Epithelial cell of esophagus (primary cell): ENCODE results near the gene PEX12.
"Not testable (repeated sequence)": the region's sequence is repeated elsewhere in the genome, so short reads cannot be mapped to it uniquely, and the experiment has no call there.

Experiments used
- DNase-seq: peaks from one replicate; pipeline ENCODE4 v3.0.0; 2010; ENCODE audit warnings: low read depth
- H3K4me3 ChIP-seq: 2 replicates; pipeline ENCODE4 v1.5.1; 2011; ENCODE audit warnings: mild to moderate bottlenecking, low read length, control low read depth
- TF ChIP-seq, protein P1 (sequence below): IDR thresholded peaks from 2 replicates; pipeline ENCODE4 v1.5.1; 2011; ENCODE audit warnings: low read depth, mild to moderate bottlenecking, low read length, control low read depth, inconsistent platforms; ENCODE audit not compliant: insufficient read depth; ENCODE audit errors: missing control alignments

PEX12 gene

DNA sequence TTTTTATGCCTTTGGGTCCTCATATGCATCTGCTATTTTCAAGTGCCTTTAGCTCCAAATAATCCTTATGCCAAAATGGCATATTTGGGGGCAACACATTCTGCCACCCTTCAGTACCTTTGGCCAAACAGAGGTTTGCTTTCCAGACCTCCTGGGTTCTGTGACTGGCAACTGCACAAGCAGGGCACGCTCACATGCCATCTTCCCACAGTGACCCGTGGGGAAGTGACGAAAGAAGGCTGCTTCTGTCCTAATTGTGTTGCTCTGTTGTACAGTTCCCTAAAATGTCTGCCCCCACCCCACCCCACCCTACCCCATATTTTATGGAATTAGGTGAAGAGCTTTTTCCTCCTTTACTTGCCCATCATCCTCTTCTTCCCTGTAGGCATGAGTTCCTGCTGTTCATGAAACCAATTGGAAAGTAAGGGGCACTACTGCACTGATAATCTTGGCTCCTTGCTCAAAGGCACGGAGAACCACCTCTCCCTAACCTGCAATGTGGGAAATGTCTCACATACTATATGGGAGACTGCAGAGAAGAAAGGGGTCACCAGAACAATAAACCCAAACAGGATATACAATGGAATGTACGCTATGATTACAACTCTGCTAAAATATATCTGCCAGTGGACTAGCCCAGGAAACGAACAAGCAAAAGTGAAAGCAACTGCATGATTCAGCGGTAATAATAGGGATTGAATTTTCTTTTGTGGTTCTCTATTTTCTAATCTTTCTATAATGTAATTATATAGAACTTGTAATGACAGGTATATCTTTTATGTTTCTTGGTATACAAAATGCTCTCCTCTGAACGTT is 37.6 kb downstream of the PEX12 start:
- H3K4me3 ChIP-seq, result no peak overlapping the region
- peak; percentile 18 for DNase-seq
- TF ChIP-seq, protein P1, sequence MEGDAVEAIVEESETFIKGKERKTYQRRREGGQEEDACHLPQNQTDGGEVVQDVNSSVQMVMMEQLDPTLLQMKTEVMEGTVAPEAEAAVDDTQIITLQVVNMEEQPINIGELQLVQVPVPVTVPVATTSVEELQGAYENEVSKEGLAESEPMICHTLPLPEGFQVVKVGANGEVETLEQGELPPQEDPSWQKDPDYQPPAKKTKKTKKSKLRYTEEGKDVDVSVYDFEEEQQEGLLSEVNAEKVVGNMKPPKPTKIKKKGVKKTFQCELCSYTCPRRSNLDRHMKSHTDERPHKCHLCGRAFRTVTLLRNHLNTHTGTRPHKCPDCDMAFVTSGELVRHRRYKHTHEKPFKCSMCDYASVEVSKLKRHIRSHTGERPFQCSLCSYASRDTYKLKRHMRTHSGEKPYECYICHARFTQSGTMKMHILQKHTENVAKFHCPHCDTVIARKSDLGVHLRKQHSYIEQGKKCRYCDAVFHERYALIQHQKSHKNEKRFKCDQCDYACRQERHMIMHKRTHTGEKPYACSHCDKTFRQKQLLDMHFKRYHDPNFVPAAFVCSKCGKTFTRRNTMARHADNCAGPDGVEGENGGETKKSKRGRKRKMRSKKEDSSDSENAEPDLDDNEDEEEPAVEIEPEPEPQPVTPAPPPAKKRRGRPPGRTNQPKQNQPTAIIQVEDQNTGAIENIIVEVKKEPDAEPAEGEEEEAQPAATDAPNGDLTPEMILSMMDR, result no peak

DNA sequence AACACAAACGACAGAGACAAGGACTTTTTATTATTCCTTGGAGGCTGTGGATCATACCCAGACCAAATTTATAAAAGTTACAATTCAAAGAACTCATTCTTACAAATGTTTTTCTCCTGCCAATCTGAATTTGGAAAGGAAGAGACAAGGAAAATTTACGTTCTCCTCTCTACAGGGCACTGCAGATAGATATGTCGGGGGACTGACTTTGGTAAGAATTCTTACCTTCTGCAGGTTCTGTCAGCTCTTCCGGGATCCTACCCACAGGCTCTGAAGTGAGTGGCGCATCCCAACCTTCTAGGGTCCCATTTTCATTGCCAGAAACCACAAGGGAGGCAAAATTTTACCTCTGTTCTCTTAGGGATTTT is 38.7 kb downstream of the PEX12 start:
- DNase-seq, result no peak
- TF ChIP-seq, protein P1, result no peak
- no peak overlapping the region for H3K4me3 ChIP-seq

DNA sequence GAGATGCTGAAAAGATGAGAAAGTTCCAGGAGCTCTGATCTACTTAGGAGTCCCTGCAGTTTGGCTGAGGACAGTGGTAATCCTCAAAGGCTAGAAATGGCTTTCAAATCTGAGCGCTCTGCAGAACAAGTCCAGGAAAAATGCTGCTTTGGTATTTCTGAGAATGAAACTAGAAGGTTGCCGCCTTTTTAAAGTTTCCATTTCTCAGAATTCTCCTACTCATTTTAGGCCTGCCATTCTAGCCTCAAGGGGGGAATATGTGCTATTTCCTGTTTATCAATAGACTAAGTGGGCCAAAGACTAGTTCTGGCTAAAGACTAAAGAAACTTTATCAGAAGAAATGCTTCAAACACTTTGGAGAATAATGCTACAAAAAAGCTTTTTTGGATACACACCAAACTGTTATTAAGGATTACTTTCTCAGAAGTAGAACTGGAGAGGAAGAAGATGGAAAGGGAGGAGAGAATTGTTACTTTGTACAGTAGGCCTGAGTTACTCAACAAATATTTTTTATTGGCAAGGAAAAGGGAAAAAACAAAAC is 40.7 kb downstream of the PEX12 start, which contains the start of gene SLFN12L:
TSS of gene SLFN12L (minus strand) at position 78 of the 541 bp plus-strand sequence. CDS start 15,314 bp downstream, outside the sequence.
- no peak within 1 kb of the TSS for H3K4me3 ChIP-seq
- DNase-seq, result no peak
- TF ChIP-seq, protein P1, result no peak

DNA sequence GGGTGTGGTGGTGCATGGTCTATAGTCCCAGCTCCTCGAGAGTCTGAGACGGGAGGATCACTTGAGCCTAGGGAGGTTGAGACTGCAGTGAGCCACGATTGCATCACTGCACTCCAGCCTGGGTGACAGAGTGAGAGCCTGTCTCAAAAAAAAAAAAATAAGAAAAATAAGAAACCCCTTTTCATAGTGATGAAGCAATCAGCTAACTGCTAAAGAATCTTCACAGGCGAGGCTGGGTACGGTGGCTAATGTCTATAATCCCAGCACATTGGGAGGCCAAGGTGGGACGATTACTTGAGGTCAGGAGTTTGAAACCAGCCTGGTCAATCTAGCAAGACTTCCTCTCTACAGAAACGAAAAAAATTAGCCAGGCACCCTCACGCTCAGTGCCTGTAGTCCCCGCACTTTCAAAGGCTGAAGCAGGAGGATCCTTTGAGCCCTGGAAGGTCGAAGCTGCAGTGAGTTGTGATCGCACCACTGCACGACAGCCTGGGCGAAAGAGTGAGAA is 41.7 kb downstream of the PEX12 start:
- DNase-seq, result no peak
- TF ChIP-seq, protein P1, result no peak
- no peak overlapping the region for H3K4me3 ChIP-seq

- not testable (repeated sequence) for DNase-seq, H3K4me3 ChIP-seq
Observed at GRCh38 chr17:35535406-35535805, 43.0 kb downstream of the PEX12 start.

DNA sequence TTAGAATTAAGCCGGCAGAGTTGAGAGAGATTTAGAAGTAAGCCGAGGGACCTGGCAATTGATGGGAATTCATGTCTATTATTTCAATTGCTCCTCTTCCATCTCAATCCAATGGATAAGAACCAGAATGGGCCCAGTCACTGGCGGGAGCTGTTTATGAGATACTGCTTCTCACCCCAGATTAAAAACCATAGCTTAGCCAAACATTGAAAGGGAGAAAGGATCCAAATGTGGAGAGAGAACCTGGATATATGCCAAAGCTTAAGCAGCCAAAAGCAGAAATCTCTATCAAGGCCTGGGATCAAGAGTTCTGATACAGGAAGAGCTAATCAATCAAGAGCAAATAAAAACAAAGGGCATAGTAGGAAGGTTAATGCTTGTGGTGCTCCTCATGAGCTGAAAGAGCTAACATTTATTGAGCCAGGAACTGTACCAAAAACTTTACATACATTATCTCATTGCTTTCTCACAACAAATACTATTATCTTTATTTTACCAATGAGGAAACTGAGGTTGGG is 43.7 kb downstream of the PEX12 start:
- TF ChIP-seq, protein P1, result no peak
- no peak for DNase-seq
- H3K4me3 ChIP-seq, result no peak overlapping the region

DNA sequence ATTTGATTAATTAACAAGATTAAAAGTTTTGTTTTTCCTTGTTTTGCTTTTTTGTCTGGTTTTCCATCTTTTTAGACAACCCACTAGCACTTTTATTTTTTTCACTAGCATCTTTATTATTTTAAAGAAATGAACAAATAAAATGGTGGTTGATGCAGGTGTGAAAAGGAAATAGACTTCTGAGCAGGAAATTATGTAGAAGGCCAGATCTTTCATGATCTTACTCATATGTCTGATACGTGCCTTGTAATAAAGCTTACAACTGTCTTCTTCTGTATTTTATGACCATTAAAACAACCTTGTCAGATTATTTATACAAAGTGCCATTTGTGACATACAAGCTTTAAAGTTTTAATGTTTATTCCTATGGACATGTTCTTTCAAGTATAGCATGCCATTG is 47.2 kb downstream of the PEX12 start:
- TF ChIP-seq, protein P1, result no peak
- no peak overlapping the region for H3K4me3 ChIP-seq
- no peak for DNase-seq
